Stomach (tissue), 9 donors: ENCODE results near the gene TSHZ2. TPM values are rescaled to one million over a fixed set of nuclear protein-coding genes. Genes with fewer than 3 reads are reported as not detected.

Experiments
- DNase-seq, 2 donors: peaks; one replicate each; pipeline versions ENCODE4 v3.0.0 to v3.0.0-alpha.2; 2013 to 2019
- H3K27ac ChIP-seq, 5 donors: fragments of 200-600 bp in 4 of 5; sonication (generic) in 4 of 5; one replicate each; pipeline ENCODE4 v1.5.1; 2013 to 2019; ENCODE audit warnings: mild to moderate bottlenecking in 1 of 5, moderate library complexity in 1 of 5
- H3K27me3 ChIP-seq, 3 donors: fragments of 200-600 bp; sonication (generic); one replicate each; pipeline ENCODE4 v1.5.1; 2017 to 2019; ENCODE audit warnings: mixed run types in 1 of 3
- H3K36me3 ChIP-seq, 4 donors: fragments of 200-600 bp; sonication (generic); 1 replicate in 3 of 4; 2 replicates in 1 of 4; pipeline ENCODE4 v1.5.1; 2016 to 2019
- H3K4me1 ChIP-seq, 4 donors: fragments of 200-600 bp; sonication (generic); one replicate each; pipeline ENCODE4 v1.5.1; 2016 to 2019
- H3K4me3 ChIP-seq, 4 donors: fragments of 200-600 bp; sonication (generic) in 3 of 4; one replicate each; pipeline ENCODE4 v1.5.1; 2016 to 2019; ENCODE audit warnings: mild to moderate bottlenecking in 1 of 4
- H3K9me3 ChIP-seq, 4 donors: fragments of 200-600 bp; sonication (generic); one replicate each; pipeline ENCODE4 v1.5.1; 2016 to 2019
- EP300 ChIP-seq: sonication (generic); formaldehyde crosslinking; IDR thresholded peaks from one replicate; pipeline ENCODE4 v1.6.1; 2017; ENCODE audit warnings: antibody characterized with exemption
- POLR2A ChIP-seq, 4 donors: fragments of 450-650 bp; IDR thresholded peaks; one replicate each; pipeline ENCODE4 v1.6.1; 2016; ENCODE audit warnings: antibody characterized with exemption in 4 of 4, control low read depth in 2 of 4, mild to moderate bottlenecking in 1 of 4, moderate library complexity in 1 of 4
- POLR2AphosphoS5 ChIP-seq, 3 donors: sonication (generic); formaldehyde crosslinking; IDR thresholded peaks; one replicate each; pipeline ENCODE4 v1.6.1; 2016; ENCODE audit warnings: antibody characterized with exemption in 3 of 3
- WGBS, 5 donors: extraction: QIAGEN DNeasy Blood & Tissue Kit in 3 of 5; methylation state at CpG; one replicate each; pipeline versions ENCODE4 v1.1.5 to v1.1.7; 2013 to 2018; 5-methylcytosine and 5-hydroxymethylcytosine counted together
- intact Hi-C: fragments of 100-400 bp; cut with DNase I; formaldehyde crosslinking; loops from one replicate; pipeline ENCODE4 v1.15.1; 2023; ENCODE audit warnings: low total_unique reads
- polyA plus RNA-seq, 3 donors: library from polyadenylated mRNA; stranded (reverse); fragments of 200-250 nt; gene quantifications; one replicate each; pipeline ENCODE4 v1.2.3, GENCODE V29; 2013
- total RNA-seq, 5 donors: library from RNA; depleted of rRNA; stranded (reverse); fragments of >200 nt; gene quantifications; one replicate each; pipeline versions ENCODE4 v1.1.0 to v1.2.3, GENCODE V29; 2014 to 2016
- TF ChIP-seq, protein P1 (sequence below), 7 experiments: fragments of 450-650 bp in 4 of 7; fragments of 200-600 bp in 3 of 7; sonication (generic) in 3 of 7; IDR thresholded peaks; one replicate each; pipeline ENCODE4 v1.5.1; 2016 to 2019; ENCODE audit warnings: antibody characterized with exemption in 7 of 7, control low read depth in 2 of 7, mild to moderate bottlenecking in 1 of 7
- donor health status: healthy with polysubstance abuse.
- donor health status: Bipolar disorder and iron deficiency.
- donor health status: healthy.

The TSHZ2 gene
- total and polyA plus RNA-seq, 8 donors, result 2.9 to 20.5 (median 5.8) TPM

DNA sequence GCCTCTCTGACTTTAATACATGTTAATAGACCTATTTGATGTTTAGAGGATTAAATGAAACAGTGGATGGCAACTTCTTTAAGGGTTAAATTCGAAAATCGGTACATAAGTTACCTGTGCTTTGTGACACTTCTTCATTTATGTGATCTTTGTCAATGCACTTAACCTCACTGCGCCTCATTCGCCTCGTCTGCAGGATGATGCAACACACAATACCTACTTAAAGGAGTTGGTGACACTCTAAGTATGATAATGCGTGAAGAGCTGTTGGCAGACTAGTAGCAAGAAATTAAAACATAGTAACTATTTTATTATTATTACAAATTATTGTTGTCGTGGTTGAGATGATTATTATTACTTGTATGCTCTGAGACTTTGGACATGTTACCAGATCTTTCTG, 92.8 kb downstream of the TSHZ2 start:
- Histone ChIP-seq H3K4me3 (no peak overlapping the region), H3K27me3 (no peaks in the 10 kb centered on the region), H3K4me1 (no peaks in the 10 kb centered on the region), H3K27ac (no peak overlapping the region), H3K9me3 (peaks cover 0 to 11% (median 4%) of the 10 kb centered on the region in 4 donors), H3K36me3 (no peaks in the 10 kb centered on the region)
- WGBS, 5 donors, result 89 to 92% (median 91%) methylated on average over 7 of the region's 7 CpGs
- intact Hi-C loops, result no loop called here
- TF ChIP-seq POLR2A (IDR thresholded peaks at IDR 0.05) (no peak), EP300 (no peak), POLR2AphosphoS5 (IDR thresholded peaks at IDR 0.05) (no peak)
- TF ChIP-seq, protein P1, sequence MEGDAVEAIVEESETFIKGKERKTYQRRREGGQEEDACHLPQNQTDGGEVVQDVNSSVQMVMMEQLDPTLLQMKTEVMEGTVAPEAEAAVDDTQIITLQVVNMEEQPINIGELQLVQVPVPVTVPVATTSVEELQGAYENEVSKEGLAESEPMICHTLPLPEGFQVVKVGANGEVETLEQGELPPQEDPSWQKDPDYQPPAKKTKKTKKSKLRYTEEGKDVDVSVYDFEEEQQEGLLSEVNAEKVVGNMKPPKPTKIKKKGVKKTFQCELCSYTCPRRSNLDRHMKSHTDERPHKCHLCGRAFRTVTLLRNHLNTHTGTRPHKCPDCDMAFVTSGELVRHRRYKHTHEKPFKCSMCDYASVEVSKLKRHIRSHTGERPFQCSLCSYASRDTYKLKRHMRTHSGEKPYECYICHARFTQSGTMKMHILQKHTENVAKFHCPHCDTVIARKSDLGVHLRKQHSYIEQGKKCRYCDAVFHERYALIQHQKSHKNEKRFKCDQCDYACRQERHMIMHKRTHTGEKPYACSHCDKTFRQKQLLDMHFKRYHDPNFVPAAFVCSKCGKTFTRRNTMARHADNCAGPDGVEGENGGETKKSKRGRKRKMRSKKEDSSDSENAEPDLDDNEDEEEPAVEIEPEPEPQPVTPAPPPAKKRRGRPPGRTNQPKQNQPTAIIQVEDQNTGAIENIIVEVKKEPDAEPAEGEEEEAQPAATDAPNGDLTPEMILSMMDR (IDR thresholded peaks at IDR 0.05), result no peak
- DNase-seq, result no peak

DNA sequence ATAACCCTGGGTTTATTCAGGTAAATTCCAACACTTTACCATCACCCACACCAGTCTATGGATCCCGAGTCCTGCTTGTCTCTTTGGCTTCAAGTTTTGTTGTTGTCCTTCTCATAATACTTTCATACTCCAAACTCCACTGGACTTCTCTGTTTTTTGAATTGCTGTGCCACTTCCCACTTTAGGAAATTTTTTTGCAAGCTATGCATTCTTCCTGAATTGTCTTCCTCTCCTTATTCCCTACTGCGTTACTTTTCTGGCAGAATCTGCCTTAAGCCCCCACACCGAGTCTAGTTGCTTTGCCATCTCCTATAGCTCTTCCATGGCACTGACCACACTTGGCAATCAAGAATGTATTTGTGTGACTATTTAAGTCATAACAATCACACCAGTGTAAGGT, 96.1 kb downstream of the TSHZ2 start:
- H3K27me3 ChIP-seq, result no peaks in the 10 kb centered on the region
- intact Hi-C loops, result no loop called here
- no peak overlapping the region for H3K4me3 ChIP-seq
- H3K9me3 ChIP-seq, result peaks cover 0 to 11% (median 4%) of the 10 kb centered on the region in 4 donors
- no peaks in the 10 kb centered on the region for H3K36me3 ChIP-seq
- DNase-seq, result no peak
- 90 to 97% (median 94%) methylated on average over 3 of the region's 3 CpGs for WGBS, 5 donors
- peaks cover 0 to 5% (median 0%) of the 10 kb centered on the region in 4 donors for H3K4me1 ChIP-seq
- H3K27ac ChIP-seq, result no peak overlapping the region
- TF ChIP-seq, protein P1 (IDR thresholded peaks at IDR 0.05), result no peak
- no peak for TF ChIP-seq EP300
- TF ChIP-seq POLR2A (IDR thresholded peaks at IDR 0.05), result no peak
- no peak for TF ChIP-seq POLR2AphosphoS5 (IDR thresholded peaks at IDR 0.05)

DNA sequence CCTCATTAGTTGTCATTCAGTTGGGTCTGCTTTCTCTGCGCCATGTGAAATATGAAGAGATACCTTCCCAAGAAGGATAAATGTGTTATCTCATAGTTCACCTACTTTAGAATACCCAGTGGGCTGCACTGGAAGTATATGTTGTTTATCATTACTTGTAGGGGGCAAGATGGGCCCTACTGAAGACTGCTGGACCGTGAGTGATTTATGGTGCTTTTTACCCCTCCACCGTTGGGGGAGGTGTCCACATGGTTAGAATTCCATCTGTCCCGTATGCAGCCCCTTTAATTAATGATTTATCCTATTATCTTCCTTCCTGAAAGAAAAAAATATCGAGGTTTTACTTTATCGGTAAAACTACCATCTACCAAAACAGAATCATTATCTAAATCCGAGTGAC, 97.0 kb downstream of the TSHZ2 start:
- intact Hi-C loops, result no loop called here
- TF ChIP-seq, protein P1 (IDR thresholded peaks at IDR 0.05), result no peak
- TF ChIP-seq POLR2AphosphoS5 (IDR thresholded peaks at IDR 0.05) (no peak), EP300 (no peak), POLR2A (IDR thresholded peaks at IDR 0.05) (no peak)
- no peaks in the 10 kb centered on the region for H3K27me3 ChIP-seq
- DNase-seq, result no peak
- no peak overlapping the region for H3K4me3 ChIP-seq
- no peak overlapping the region for H3K27ac ChIP-seq
- H3K4me1 ChIP-seq, result peaks cover 0 to 5% (median 0%) of the 10 kb centered on the region in 4 donors
- 63 to 79% (median 66%) methylated on average over 7 of the region's 7 CpGs for whole genome bisulfite sequencing, 5 donors
- H3K9me3 ChIP-seq, result peaks cover 0 to 11% (median 4%) of the 10 kb centered on the region in 4 donors
- no peaks in the 10 kb centered on the region for H3K36me3 ChIP-seq

DNA sequence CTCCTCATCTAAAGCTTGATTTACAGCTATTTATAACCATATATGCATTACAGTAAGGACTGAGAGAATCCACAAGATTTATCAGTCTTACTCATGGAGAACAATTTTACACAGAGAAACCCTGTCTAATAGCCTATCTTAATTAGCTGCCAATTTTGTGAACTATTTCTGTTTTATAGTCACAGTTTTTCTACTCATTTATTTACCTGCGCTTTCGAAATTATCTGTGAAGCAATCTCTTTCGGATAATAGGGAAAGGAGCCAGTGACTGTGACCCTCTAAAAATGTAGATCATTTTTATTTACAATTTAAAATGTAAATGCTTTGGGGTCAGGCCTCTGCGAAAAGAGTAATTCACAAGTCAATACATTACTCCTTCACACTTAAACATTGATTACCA, 98.1 kb downstream of the TSHZ2 start:
- 48 to 62% (median 60%) methylated on average over 4 of the region's 4 CpGs for WGBS, 5 donors
- Histone ChIP-seq H3K27me3 (no peaks in the 10 kb centered on the region), H3K9me3 (peaks cover 0 to 11% (median 4%) of the 10 kb centered on the region in 4 donors), H3K36me3 (no peaks in the 10 kb centered on the region), H3K4me3 (no peak overlapping the region), H3K27ac (no peak overlapping the region), H3K4me1 (peaks cover 0 to 5% (median 0%) of the 10 kb centered on the region in 4 donors)
- TF ChIP-seq EP300 (no peak), POLR2AphosphoS5 (IDR thresholded peaks at IDR 0.05) (no peak), POLR2A (IDR thresholded peaks at IDR 0.05) (no peak)
- TF ChIP-seq, protein P1 (IDR thresholded peaks at IDR 0.05), result no peak
- no peak for DNase-seq
- intact Hi-C loops, result no loop called here
